ENCODE data around the gene TAB2.
"Not testable (repeated sequence)": the region's sequence is repeated elsewhere in the genome, so short reads cannot be mapped to it uniquely, and the experiment has no call there.

TAB2 gene

DNA sequence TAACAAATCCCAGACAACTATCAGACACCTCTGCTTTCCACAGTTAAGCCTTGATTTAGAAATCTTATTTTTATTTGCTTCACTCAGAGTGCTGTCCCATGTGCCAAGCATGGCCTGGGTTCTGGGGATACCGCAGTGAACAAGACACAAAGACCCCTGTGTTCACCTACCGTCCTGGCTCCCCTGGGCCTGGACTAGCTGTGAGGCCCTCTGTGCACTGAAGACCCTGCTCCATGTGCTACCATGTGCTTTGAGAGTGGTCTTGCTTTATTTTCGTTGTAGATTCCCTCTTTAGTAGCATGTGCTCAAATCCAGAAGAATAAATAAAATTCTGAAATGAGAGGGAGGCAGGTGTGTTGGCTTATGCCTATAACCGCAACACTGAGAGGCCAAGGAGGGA lies 105.1 kb downstream of the TAB2 start:
- DNase-seq = no peak

- no peak for DNase-seq
Measured at GRCh38 chr6:149423964-149424440, 106.5 kb downstream of the TAB2 start.

- DNase-seq = no peak
Measured at GRCh38 chr6:149425224-149425623, 107.7 kb downstream of the TAB2 start.

- no peak for DNase-seq
Measured at GRCh38 chr6:149425754-149426153, 108.2 kb downstream of the TAB2 start.

- DNase-seq = no peak
Measured at GRCh38 chr6:149428606-149429005, 111.1 kb downstream of the TAB2 start.

- no peak for DNase-seq
Measured at GRCh38 chr6:149429427-149430360, 112.2 kb downstream of the TAB2 start.

GRCh38 chr6:149431905-149432775 lies 114.6 kb downstream of the TAB2 start:
- DNase-seq = peak in 1 of 2 experiments; percentile 35

DNA sequence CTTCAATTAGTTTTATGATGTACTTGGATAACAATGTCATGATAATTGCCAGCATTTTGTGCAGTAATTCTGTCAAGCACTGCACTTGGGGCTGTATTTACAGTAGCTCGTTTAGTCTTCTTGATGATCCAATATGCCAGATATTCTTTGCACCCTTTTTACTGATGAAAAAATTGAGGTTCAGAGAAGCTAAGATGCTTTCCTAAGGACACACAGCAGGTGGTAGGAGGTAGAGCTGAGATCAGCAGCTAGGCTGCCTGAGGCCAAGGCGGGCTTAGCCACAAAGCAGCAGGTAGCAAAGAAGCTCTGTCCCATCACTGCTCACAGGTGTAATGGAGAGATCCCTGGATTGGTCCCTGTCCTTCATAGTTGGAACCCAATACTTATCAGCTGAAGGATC lies 115.9 kb downstream of the TAB2 start:
- no peak for DNase-seq

DNA sequence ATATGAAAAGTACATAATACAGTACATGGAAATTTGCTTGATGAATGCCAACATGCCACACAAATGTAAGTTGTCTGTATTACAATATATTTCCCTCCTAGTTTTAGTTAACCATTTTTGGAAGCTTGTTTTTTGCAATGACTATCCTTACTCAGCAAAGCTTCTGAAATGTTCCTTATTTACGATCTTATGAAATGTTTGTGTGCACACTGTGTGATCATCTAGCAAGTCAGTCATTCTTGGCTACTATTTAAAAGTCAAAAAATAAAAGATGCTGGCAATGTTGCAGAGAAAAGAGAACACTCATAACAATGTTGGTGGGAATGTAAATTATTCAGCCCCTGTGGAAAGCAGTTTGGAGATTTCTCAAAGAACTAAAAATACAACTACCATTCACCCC lies 116.4 kb downstream of the TAB2 start:
- no peak for DNase-seq

- DNase-seq = no peak
Measured at GRCh38 chr6:149435919-149436586, 118.5 kb downstream of the TAB2 start.

DNA sequence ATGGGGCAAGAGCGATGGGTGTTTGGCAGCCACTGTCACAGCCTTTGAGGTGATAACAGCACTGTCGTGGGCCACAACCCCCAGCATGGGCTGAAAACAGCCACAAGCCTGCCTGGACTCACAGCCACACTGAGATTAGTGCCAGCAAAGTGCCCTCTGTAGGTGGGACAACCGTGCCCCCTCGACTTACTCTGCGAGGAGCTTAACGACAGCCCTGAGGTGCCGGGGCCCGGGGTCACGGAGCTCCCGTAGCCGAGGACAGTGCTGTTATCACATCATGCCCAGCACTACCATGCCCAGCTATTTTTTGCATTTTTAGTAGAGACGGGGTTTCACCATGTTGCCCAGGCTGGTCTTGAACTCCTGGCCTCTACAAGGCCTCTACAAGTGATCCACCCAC lies 119.1 kb downstream of the TAB2 start:
- no peak for DNase-seq

GRCh38 chr6:149437212-149437611 lies 119.7 kb downstream of the TAB2 start:
- no peak for DNase-seq

- DNase-seq = no peak
Measured at GRCh38 chr6:149438855-149439254, 121.3 kb downstream of the TAB2 start.

DNA sequence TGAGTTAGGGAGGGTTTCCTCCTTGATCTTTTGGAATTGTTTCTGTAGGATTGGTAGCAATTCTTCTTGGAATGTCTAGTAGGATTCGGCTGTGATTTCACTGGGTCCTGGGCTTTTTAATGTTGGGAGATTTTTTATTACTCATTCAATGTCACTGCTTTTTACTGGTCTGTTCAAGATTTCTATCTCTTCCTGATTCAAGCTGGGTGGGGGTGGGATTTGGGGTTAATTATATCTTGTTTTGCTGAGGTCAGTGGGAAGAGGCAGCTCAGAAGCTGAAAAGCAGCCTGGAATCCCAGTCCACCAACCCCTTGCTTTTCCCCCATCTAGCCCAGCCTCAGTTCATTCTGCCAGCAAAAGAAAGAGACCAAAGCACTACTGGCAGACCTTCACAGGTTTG lies 122.1 kb downstream of the TAB2 start:
- DNase-seq = no peak

GRCh38 chr6:149440735-149441671 lies 123.5 kb downstream of the TAB2 start:
- no peak for DNase-seq

DNA sequence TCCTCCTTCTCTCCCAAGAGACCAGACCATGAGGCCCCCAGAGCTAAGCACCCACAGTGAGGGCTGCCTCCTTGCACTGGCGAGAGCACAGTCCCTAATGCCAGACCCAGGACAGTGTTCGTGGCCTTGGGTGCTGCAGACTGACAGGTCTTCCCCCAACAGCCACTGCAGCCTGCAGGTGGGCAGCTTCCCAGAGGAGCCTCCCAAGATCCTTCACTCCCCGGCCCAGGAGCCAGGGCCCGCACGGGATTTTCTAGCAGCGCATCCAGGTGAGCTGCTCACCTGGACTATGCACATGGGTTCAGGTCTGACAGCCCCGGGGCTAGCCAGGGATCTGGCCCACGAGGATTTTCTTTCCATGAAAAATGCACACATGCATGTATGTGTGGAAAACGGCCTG lies 124.2 kb downstream of the TAB2 start:
- DNase-seq = no peak

DNA sequence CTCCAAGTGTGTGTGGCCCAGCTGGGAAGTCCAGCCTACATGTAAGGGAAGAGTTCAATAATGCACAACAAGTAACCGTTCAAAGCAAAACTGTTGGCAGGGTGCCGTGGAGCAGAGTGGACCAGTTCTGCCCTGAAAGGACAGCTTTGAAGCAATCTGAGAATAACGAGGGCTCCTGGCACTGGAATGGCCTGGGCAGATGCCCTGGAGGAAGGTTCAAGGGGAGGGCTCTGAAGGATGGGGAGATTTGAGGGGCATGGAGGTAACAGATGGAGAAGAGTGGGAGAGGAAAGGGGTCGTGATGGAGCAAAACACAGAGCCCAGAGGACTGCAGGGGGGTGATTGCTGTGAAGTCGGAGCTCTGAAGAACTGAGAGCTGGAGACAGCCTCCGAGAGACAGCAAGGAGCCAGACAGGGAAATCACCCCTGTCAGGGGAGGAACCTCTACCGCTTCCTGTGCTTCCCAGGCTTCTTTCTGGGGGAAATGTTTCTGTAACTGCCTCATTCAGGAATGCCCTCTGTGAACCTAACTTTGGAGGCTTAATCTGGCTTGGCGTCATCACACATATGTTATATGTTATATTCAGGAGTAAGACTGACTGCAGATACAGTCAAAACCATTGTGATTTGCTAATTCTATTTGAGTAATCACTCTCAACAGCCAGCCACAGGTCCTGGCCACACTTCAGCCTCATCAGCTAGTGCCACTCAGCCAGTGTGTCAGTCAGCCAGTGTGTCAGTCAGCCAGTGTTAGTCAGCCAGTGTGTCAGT lies 126.1 kb downstream of the TAB2 start:
- DNase-seq = no peak

DNA sequence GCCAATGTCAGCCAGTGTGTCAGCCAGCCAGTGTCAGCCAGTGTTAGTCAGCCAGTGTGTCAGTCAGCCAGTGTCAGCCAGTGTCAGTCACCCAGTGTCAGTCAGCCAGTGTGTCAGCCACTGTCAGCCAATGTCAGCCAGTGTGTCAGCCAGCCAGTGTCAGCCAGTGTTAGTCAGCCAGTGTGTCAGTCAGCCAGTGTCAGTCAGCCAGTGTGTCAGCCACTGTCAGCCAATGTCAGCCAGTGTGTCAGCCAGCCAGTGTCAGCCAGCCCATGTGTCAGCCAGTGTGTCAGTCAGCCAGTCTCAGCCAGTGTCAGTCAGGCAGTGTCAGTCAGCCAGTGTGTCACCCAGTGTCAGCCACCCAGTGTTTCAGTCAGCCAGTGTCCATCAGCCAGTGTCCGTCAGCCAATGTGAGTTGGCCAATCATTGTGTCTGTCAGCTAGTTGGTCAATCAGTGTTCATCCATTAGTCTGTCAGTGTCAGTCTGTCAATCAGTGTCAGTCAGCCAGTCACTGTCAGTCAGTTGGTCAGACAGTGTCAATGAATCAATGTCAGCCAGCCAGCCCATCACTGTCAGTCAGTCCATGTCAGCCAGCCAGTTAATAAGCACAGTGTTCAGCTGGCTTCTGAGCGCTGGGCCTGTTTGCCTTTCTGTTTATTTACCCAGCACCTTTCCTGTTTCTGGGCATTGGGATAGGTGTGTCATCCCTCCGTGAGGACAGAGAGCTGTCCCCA lies 127.0 kb downstream of the TAB2 start:
- DNase-seq = not testable (repeated sequence)

GRCh38 chr6:149445095-149445466 lies 127.6 kb downstream of the TAB2 start:
- no peak for DNase-seq

DNA sequence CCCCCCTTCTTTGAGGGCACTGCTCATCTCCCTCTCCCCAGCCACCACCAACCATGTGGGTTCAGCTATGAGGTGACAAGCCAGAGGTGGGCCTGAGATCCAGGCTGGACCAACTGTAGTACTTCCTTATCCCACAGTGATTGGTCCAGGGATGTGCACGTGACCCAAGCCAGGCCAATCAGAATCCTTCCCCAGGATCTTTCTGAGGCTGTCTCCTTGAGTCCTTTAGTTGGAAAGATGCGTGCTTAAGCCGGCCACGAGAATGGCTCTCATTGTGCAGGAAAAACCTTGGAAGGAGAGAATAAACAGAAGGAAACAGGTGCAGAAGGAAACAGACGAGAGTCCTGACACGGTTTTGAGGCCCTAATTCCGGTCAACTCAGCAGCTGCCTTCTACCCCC lies 128.1 kb downstream of the TAB2 start:
- no peak for DNase-seq

Measured in cerebellar nuclear complex (tissue), 1 donor.